Pancreas (tissue), 10 donors: ENCODE results near the gene MEF2D. TPM values are rescaled to one million over a fixed set of nuclear protein-coding genes. Genes with fewer than 3 reads are reported as not detected.

Experiments used
- ATAC-seq, 4 donors: fragments of 200-7000 bp; cut with Tn5 transposase; one replicate each; pipeline versions ENCODE4 v1.8.0 to v1.9.1; 2020; ENCODE audit warnings: mild to moderate bottlenecking in 4 of 4, moderate library complexity in 4 of 4
- DNase-seq, 6 donors: peaks; one replicate each; pipeline ENCODE4 v3.0.0-alpha.2; 2020
- FAIRE-seq: peaks from 2 replicates; lab custom pipeline; 2012; peaks lifted over from hg19 to GRCh38; lab: Jason Lieb, UNC
- H3K27ac ChIP-seq, 4 donors: fragments of 200-600 bp; sonication (generic); 1 replicate in 3 of 4; 2 replicates in 1 of 4; pipeline versions ENCODE4 v1.5.0 to v1.8.0; 2020
- H3K27me3 ChIP-seq, 4 donors: fragments of 200-600 bp; one replicate each; pipeline ENCODE4 v1.8.0; 2021
- H3K36me3 ChIP-seq, 3 donors: fragments of 200-600 bp; sonication (generic) in 1 of 3; one replicate each; pipeline versions ENCODE4 v1.5.0 to v1.8.0; 2020 to 2021
- H3K4me1 ChIP-seq, 3 donors: fragments of 200-600 bp; one replicate each; pipeline ENCODE4 v1.8.0; 2021
- H3K4me3 ChIP-seq, 4 donors: fragments of 200-600 bp; sonication (generic) in 2 of 4; one replicate each; pipeline versions ENCODE4 v1.5.0 to v1.8.0; 2020 to 2021
- H3K9me3 ChIP-seq, 4 donors: fragments of 200-600 bp; one replicate each; pipeline ENCODE4 v1.8.0; 2021
- CTCF ChIP-seq, 4 donors: fragments of 200-600 bp; sonication (generic) in 3 of 4; IDR thresholded peaks; one replicate each; pipeline versions ENCODE4 v1.5.0 to v1.8.0; 2021; ENCODE audit warnings: antibody characterized with exemption in 4 of 4
- WGBS, 2 donors: extraction: QIAGEN DNeasy Blood & Tissue Kit; methylation state at CpG; one replicate each; pipeline ENCODE4 v1.1.7; 2013; 5-methylcytosine and 5-hydroxymethylcytosine counted together
- intact Hi-C, 3 donors: fragments of 100-400 bp; cut with DNase I; formaldehyde crosslinking; loops; one replicate each; pipeline versions ENCODE4 v1.11.1 to v1.14.2; 2022
- polyA plus RNA-seq, 2 donors: library from polyadenylated mRNA; stranded (reverse); fragments of 200-250 nt; gene quantifications; one replicate each; pipeline ENCODE4 v1.2.3, GENCODE V29; 2013
- total RNA-seq, 6 donors: library from RNA; stranded (reverse); fragmentation: NEBNext Ultra II Directional in 4 of 6; extraction: Animal tissue kit (Norgen Biotek cat#: 25700) in 4 of 6; gene quantifications; one replicate each; pipeline versions ENCODE4 v1.2.1 to v1.2.4, GENCODE V29; 2021 to 2023
- donor health status: healthy with polysubstance abuse.
- donor health status: DM: no; HTN: no; CAD: no; lungs with moderate emphysema.
- donor health status: DM: no; HTN: no; CAD: no.
- donor health status: control.
- donor health status: control.
- donor health status: Bipolar disorder and iron deficiency.
- donor health status: DM: yes; HTN: yes; CAD: no.
- donor health status: DM: no; HTN: no; CAD: no.
- donor health status: DM: no; HTN: no; CAD: no.
- donor health status: DM: yes; HTN: yes; CAD: no.

Gene MEF2D
- total and polyA plus RNA-seq, 8 donors = 15.7 to 31.8 (median 23.6) TPM

GRCh38 chr1:156421062-156421938 lies 79.3 kb downstream of the MEF2D start:
- intact Hi-C loops = no loop called here
- Histone ChIP-seq H3K4me1 (peaks cover 4 to 20% (median 11%) of the 10 kb centered on the region in 3 donors), H3K27me3 (peaks cover 0 to 27% (median 0%) of the 10 kb centered on the region in 4 donors), H3K9me3 (no peaks in the 10 kb centered on the region), H3K4me3 (peak overlapping the region in 2 of 4 donors; percentile 17 to 39), H3K27ac (no peak overlapping the region), H3K36me3 (no peaks in the 10 kb centered on the region)
- WGBS, 2 donors = 3 to 4% methylated on average over 60 to 69 of the region's 69 CpGs
- TF ChIP-seq CTCF (IDR thresholded peaks at IDR 0.05) = no peak
- FAIRE-seq = no peak
- DNase-seq = peak; percentile 74 to 86 (median 80)
- peak; percentile 90 to 94 (median 91) for ATAC-seq

- peaks cover 4 to 20% (median 11%) of the 10 kb centered on the region in 3 donors for H3K4me1 ChIP-seq
- TF ChIP-seq CTCF (IDR thresholded peaks at IDR 0.05) = no peak
- ATAC-seq (peak in 3 of 4 donors; percentile 6 to 34 (median 28)), DNase-seq (peak in 1 of 6 donors; percentile 70), FAIRE-seq (no peak)
- H3K27ac ChIP-seq = no peak overlapping the region
- no peaks in the 10 kb centered on the region for H3K36me3 ChIP-seq
- peaks cover 0 to 27% (median 0%) of the 10 kb centered on the region in 4 donors for H3K27me3 ChIP-seq
- 12 to 13% methylated on average over 64 to 69 of the region's 69 CpGs for WGBS, 2 donors
- intact Hi-C loops = no loop called here
- peak overlapping the region in 1 of 4 donors; percentile 39 for H3K4me3 ChIP-seq
- no peaks in the 10 kb centered on the region for H3K9me3 ChIP-seq
Measured at GRCh38 chr1:156420205-156421061, 80.1 kb downstream of the MEF2D start.

GRCh38 chr1:156419854-156420204 lies 80.7 kb downstream of the MEF2D start:
- no peak for ATAC-seq
- 55 to 62% methylated on average over 5 of the region's 5 CpGs for WGBS, 2 donors
- Histone ChIP-seq H3K4me3 (peak overlapping the region in 1 of 4 donors; percentile 39), H3K27ac (no peak overlapping the region), H3K9me3 (no peaks in the 10 kb centered on the region), H3K36me3 (no peaks in the 10 kb centered on the region), H3K4me1 (peaks cover 4 to 20% (median 11%) of the 10 kb centered on the region in 3 donors), H3K27me3 (peaks cover 0 to 27% (median 1%) of the 10 kb centered on the region in 4 donors)
- no peak for TF ChIP-seq CTCF (IDR thresholded peaks at IDR 0.05)
- intact Hi-C loops = no loop called here
- no peak for DNase-seq
- FAIRE-seq = no peak

- Histone ChIP-seq H3K9me3 (no peaks in the 10 kb centered on the region), H3K27me3 (peaks cover 0 to 21% (median 3%) of the 10 kb centered on the region in 4 donors), H3K36me3 (no peaks in the 10 kb centered on the region), H3K27ac (no peak overlapping the region), H3K4me3 (no peak overlapping the region), H3K4me1 (peaks cover 4 to 20% (median 11%) of the 10 kb centered on the region in 3 donors)
- WGBS, 2 donors = 83 to 90% methylated on average over 12 of the region's 12 CpGs
- TF ChIP-seq CTCF (IDR thresholded peaks at IDR 0.05) = no peak
- ATAC-seq (no peak), DNase-seq (no peak), FAIRE-seq (no peak)
- intact Hi-C loops = no loop called here
Measured at GRCh38 chr1:156418416-156419070, 82.0 kb downstream of the MEF2D start.
